Thymus (tissue), 11 donors: ENCODE measurements around the gene SHROOM3. TPM values are rescaled to one million over a fixed set of nuclear protein-coding genes. Genes with fewer than 3 reads are reported as not detected.

Experiments
- DNase-seq, 9 donors: peaks; one replicate each; pipeline ENCODE4 v3.0.0-alpha.2; 2013; ENCODE audit warnings: low spot score in 9 of 9, low read depth in 6 of 9, missing footprints in 1 of 9
- H3K27ac ChIP-seq, 2 donors: one replicate each; pipeline ENCODE4 v1.5.1; 2013; ENCODE audit warnings: control low read depth in 1 of 2, low read depth in 1 of 2, low read length in 1 of 2, mild to moderate bottlenecking in 1 of 2, moderate library complexity in 1 of 2
- H3K27me3 ChIP-seq, 2 donors: one replicate each; pipeline ENCODE4 v1.5.1; 2013; ENCODE audit warnings: low read length in 1 of 2; ENCODE audit not compliant: control insufficient read depth in 2 of 2, insufficient read depth in 1 of 2
- H3K36me3 ChIP-seq, 2 donors: one replicate each; pipeline ENCODE4 v1.5.1; 2013; ENCODE audit warnings: low read length in 1 of 2, mild to moderate bottlenecking in 1 of 2, moderate library complexity in 1 of 2; ENCODE audit not compliant: control insufficient read depth in 2 of 2, insufficient read depth in 2 of 2
- H3K4me1 ChIP-seq, 2 donors: one replicate each; pipeline ENCODE4 v1.5.1; 2013; ENCODE audit warnings: low read length in 2 of 2; ENCODE audit not compliant: control insufficient read depth in 2 of 2, insufficient read depth in 2 of 2
- H3K4me3 ChIP-seq, 2 donors: one replicate each; pipeline ENCODE4 v1.5.1; 2013; ENCODE audit warnings: low read length in 2 of 2, control low read depth in 1 of 2, mild to moderate bottlenecking in 1 of 2
- H3K9me3 ChIP-seq, 2 donors: one replicate each; pipeline ENCODE4 v1.5.1; 2013; ENCODE audit warnings: low read length in 1 of 2, mild to moderate bottlenecking in 1 of 2; ENCODE audit not compliant: control insufficient read depth in 2 of 2, insufficient read depth in 1 of 2
- WGBS: extraction: QIAGEN DNeasy Blood & Tissue Kit; methylation state at CpG from one replicate; pipeline ENCODE4 v1.1.7; 2013; 5-methylcytosine and 5-hydroxymethylcytosine counted together
- polyA plus RNA-seq: library from polyadenylated mRNA; stranded (reverse); fragments of 200-250 nt; gene quantifications from one replicate; pipeline ENCODE4 v1.2.3, GENCODE V29; 2013
- total RNA-seq: library from RNA; stranded (reverse); fragments of 120-200 nt; gene quantifications from one replicate; pipeline ENCODE4 v1.2.4, GENCODE V29; 2013
- donor health status: healthy.

SHROOM3 gene
- total and polyA plus RNA-seq, 2 donors: 1.2 to 1.7 TPM

- DNase-seq: no peak
- Histone ChIP-seq H3K27me3 (no peaks in the 10 kb centered on the region), H3K27ac (no peak overlapping the region), H3K9me3 (no peaks in the 10 kb centered on the region), H3K4me1 (no peaks in the 10 kb centered on the region), H3K4me3 (no peak overlapping the region), H3K36me3 (no peaks in the 10 kb centered on the region)
- 95% methylated on average over 1 of the region's 1 CpG for WGBS
Measured at GRCh38 chr4:76821641-76822040, 386.6 kb downstream of the SHROOM3 start.

- Histone ChIP-seq H3K27ac (no peak overlapping the region), H3K27me3 (no peaks in the 10 kb centered on the region), H3K4me3 (no peak overlapping the region), H3K4me1 (no peaks in the 10 kb centered on the region), H3K36me3 (no peaks in the 10 kb centered on the region), H3K9me3 (no peaks in the 10 kb centered on the region)
- DNase-seq: no peak
- WGBS: 96% methylated on average over 8 of the region's 8 CpGs
Measured at GRCh38 chr4:76822303-76822702, 387.3 kb downstream of the SHROOM3 start.

GRCh38 chr4:76823495-76823894, 388.5 kb downstream of the SHROOM3 start:
- no peaks in the 10 kb centered on the region for H3K27me3 ChIP-seq
- 99% methylated on average over 1 of the region's 1 CpG for WGBS
- no peak overlapping the region for H3K4me3 ChIP-seq
- no peaks in the 10 kb centered on the region for H3K9me3 ChIP-seq
- H3K36me3 ChIP-seq: no peaks in the 10 kb centered on the region
- no peak overlapping the region for H3K27ac ChIP-seq
- no peak for DNase-seq
- H3K4me1 ChIP-seq: no peaks in the 10 kb centered on the region

- H3K9me3 ChIP-seq: no peaks in the 10 kb centered on the region
- DNase-seq: no peak
- no peak overlapping the region for H3K4me3 ChIP-seq
- H3K36me3 ChIP-seq: no peaks in the 10 kb centered on the region
- WGBS: 97% methylated on average over 4 of the region's 4 CpGs
- H3K4me1 ChIP-seq: peaks cover 0 to 10% of the 10 kb centered on the region in 2 donors
- H3K27me3 ChIP-seq: no peaks in the 10 kb centered on the region
- peak overlapping the region in 1 of 2 donors; percentile 37 for H3K27ac ChIP-seq
Measured at GRCh38 chr4:76830612-76830963, 395.6 kb downstream of the SHROOM3 start.

- Histone ChIP-seq H3K4me3 (no peak overlapping the region), H3K27me3 (no peaks in the 10 kb centered on the region), H3K36me3 (no peaks in the 10 kb centered on the region), H3K4me1 (peaks cover 0 to 10% of the 10 kb centered on the region in 2 donors), H3K9me3 (no peaks in the 10 kb centered on the region), H3K27ac (peak overlapping the region; percentile 54 to 62)
- 93% methylated on average over 11 of the region's 11 CpGs for WGBS
- DNase-seq: no peak
Measured at GRCh38 chr4:76830964-76831703, 396.1 kb downstream of the SHROOM3 start.

GRCh38 chr4:76831711-76832373, 396.8 kb downstream of the SHROOM3 start:
- Histone ChIP-seq H3K4me3 (no peak overlapping the region), H3K4me1 (peaks cover 0 to 10% of the 10 kb centered on the region in 2 donors), H3K27me3 (no peaks in the 10 kb centered on the region), H3K9me3 (no peaks in the 10 kb centered on the region), H3K36me3 (no peaks in the 10 kb centered on the region), H3K27ac (peak overlapping the region; percentile 36 to 54)
- WGBS: 90% methylated on average over 7 of the region's 7 CpGs
- no peak for DNase-seq

Other genes starting within 250 kb of the SHROOM3 start
- gene SCARB2, start 221.4 kb upstream of the SHROOM3 start, total RNA-seq: 34.7 TPM
- gene SCARB2, start 221.4 kb upstream of the SHROOM3 start, polyA plus RNA-seq: 46.6 TPM
- gene FAM47E, start 183.5 kb upstream of the SHROOM3 start, total RNA-seq: 1.1 TPM
- gene FAM47E, start 183.5 kb upstream of the SHROOM3 start, polyA plus RNA-seq: 2.8 TPM
- 0.33 TPM for gene STBD1, start 128.5 kb upstream of the SHROOM3 start, total RNA-seq
- 1.1 TPM for gene STBD1, start 128.5 kb upstream of the SHROOM3 start, polyA plus RNA-seq
- 0.05 TPM for gene CCDC158, start 14.1 kb upstream of the SHROOM3 start, total RNA-seq
- gene CCDC158, start 14.1 kb upstream of the SHROOM3 start, polyA plus RNA-seq: 0.02 TPM